Measurements from ENCODE around the gene ESF1.

- no peak for TF ChIP-seq MAX (IDR thresholded peaks at IDR 0.05)
- no peak for TF ChIP-seq TAF1 (conservative IDR thresholded peaks at IDR 0.05)
- no peak for TF ChIP-seq RAD21 (IDR thresholded peaks at IDR 0.05)
- no peak for TF ChIP-seq CTCF (IDR thresholded peaks at IDR 0.05; ENCODE audit: low read depth, low read length, missing input control)
- no peak for TF ChIP-seq GABPA (IDR thresholded peaks at IDR 0.05 in 1 of 2, conservative IDR thresholded peaks at IDR 0.05 in 1 of 2)
- TF ChIP-seq REST (IDR thresholded peaks at IDR 0.05) = no peak
- no peak for TF ChIP-seq SP1 (IDR thresholded peaks at IDR 0.05)
- no peak for TF ChIP-seq YY1 (IDR thresholded peaks at IDR 0.05)
- no peak for TF ChIP-seq ATF3 (IDR thresholded peaks at IDR 0.05)
- TF ChIP-seq ZBTB33 (IDR thresholded peaks at IDR 0.05) = no peak
Measured at GRCh38 chr20:13671512-13671911, 113.2 kb downstream of the ESF1 start.

All from liver (tissue), 3 donors.